Measurements from ENCODE around the gene CADPS. TPM values are rescaled to one million over a fixed set of nuclear protein-coding genes. Genes with fewer than 3 reads are reported as not detected.

CADPS gene
- total RNA-seq, 4 donors from 2014 or later, result 1.0 to 8.1 (median 2.0) TPM

DNA sequence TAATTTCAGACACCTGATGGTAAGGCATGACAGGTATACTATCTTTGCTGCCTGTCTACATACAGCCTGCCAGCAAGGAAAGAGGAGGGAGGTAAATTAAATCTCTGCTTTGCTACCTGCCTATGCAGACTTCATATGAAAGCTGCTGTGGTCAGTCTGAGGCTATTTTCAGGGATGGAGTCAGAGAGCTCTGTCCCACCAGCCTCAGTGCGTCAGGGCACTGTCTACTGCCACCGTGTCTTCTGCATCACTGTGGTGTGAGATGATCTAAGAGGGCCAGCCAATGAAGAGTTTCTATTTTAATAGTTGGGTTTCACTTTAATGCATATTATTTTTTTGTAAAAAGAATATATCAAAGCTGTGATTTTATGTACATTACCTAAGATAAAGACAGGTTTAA is 125.6 kb downstream of the CADPS start:
- Histone ChIP-seq H3K27me3 (no peaks in the 10 kb centered on the region), H3K4me3 (no peak overlapping the region), H3K9me3 (no peaks in the 10 kb centered on the region), H3K4me1 (no peaks in the 10 kb centered on the region), H3K36me3 (no peaks in the 10 kb centered on the region), H3K27ac (replicated peaks in 1 of 4) (no peak overlapping the region)
- WGBS, result 90% methylated on average over 2 of the region's 2 CpGs
- intact Hi-C loops (cut with DNase I), result no loop called here
- no peak for TF ChIP-seq POLR2A (IDR thresholded peaks at IDR 0.05; ENCODE audit: low read depth)
- DNase-seq (ENCODE audit: extremely low spot score), result no peak

DNA sequence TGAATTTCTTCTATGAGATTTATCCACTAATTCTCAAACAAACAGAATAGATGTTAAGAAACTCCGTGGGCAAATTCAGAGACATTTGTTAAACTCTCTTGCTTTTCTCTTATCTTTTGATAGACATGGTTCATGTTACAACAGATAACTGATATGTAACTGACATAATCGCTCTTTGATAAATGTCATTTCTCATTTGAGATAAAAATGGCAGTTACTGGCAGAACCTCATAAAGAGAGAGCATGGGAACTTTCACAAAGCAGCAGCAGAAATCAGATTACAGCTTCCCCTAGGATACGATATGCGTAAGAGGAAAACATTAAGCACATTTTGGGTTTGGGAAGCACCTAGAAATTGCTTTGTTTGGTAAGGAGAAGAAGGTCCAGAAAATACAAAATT is 126.1 kb downstream of the CADPS start:
- H3K27ac ChIP-seq (replicated peaks in 1 of 4), result no peak overlapping the region
- no peak overlapping the region for H3K4me3 ChIP-seq
- H3K36me3 ChIP-seq, result no peaks in the 10 kb centered on the region
- no peaks in the 10 kb centered on the region for H3K4me1 ChIP-seq
- intact Hi-C loops (cut with DNase I), result no loop called here
- TF ChIP-seq POLR2A (IDR thresholded peaks at IDR 0.05; ENCODE audit: low read depth) (no peak), EP300 (IDR thresholded peaks at IDR 0.05) (no peak), POLR2AphosphoS5 (IDR thresholded peaks at IDR 0.05) (no peak)
- TF ChIP-seq, protein P1, sequence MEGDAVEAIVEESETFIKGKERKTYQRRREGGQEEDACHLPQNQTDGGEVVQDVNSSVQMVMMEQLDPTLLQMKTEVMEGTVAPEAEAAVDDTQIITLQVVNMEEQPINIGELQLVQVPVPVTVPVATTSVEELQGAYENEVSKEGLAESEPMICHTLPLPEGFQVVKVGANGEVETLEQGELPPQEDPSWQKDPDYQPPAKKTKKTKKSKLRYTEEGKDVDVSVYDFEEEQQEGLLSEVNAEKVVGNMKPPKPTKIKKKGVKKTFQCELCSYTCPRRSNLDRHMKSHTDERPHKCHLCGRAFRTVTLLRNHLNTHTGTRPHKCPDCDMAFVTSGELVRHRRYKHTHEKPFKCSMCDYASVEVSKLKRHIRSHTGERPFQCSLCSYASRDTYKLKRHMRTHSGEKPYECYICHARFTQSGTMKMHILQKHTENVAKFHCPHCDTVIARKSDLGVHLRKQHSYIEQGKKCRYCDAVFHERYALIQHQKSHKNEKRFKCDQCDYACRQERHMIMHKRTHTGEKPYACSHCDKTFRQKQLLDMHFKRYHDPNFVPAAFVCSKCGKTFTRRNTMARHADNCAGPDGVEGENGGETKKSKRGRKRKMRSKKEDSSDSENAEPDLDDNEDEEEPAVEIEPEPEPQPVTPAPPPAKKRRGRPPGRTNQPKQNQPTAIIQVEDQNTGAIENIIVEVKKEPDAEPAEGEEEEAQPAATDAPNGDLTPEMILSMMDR (IDR thresholded peaks at IDR 0.05), result no peak
- no peak for DNase-seq (ENCODE audit: extremely low spot score)
- WGBS, result 89% methylated on average over 4 of the region's 4 CpGs
- H3K27me3 ChIP-seq, result no peaks in the 10 kb centered on the region
- H3K9me3 ChIP-seq, result no peaks in the 10 kb centered on the region

DNA sequence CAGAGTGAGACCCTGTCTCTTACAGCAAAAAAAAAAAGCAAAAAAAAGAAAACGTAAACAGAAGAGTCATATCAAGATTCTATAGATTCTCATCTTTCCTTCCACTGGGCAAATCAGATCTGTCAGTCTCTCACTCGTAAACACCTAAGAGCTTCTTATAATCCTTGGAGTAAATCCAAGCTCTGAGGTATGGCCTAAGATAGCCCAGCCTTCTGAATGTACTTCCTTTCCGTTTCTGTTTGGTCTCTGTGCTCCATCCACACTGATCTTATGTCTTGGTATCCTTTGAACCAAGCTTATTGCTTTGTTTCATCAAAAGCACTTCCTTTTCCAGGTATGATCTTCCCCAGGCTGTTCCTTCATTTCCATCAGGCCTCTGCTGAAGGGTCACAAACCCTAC is 137.8 kb downstream of the CADPS start:
- TF ChIP-seq, protein P1 (IDR thresholded peaks at IDR 0.05), result no peak
- TF ChIP-seq POLR2AphosphoS5 (IDR thresholded peaks at IDR 0.05), result no peak
- 66% methylated on average over 3 of the region's 3 CpGs for WGBS
- no peaks in the 10 kb centered on the region for H3K9me3 ChIP-seq
- no peaks in the 10 kb centered on the region for H3K36me3 ChIP-seq
- H3K4me1 ChIP-seq, result no peaks in the 10 kb centered on the region
- no peaks in the 10 kb centered on the region for H3K27me3 ChIP-seq
- intact Hi-C loops (cut with DNase I), result no loop called here
- no peak overlapping the region for H3K27ac ChIP-seq (replicated peaks in 1 of 4)
- DNase-seq (ENCODE audit: extremely low spot score), result no peak
- H3K4me3 ChIP-seq, result no peak overlapping the region

DNA sequence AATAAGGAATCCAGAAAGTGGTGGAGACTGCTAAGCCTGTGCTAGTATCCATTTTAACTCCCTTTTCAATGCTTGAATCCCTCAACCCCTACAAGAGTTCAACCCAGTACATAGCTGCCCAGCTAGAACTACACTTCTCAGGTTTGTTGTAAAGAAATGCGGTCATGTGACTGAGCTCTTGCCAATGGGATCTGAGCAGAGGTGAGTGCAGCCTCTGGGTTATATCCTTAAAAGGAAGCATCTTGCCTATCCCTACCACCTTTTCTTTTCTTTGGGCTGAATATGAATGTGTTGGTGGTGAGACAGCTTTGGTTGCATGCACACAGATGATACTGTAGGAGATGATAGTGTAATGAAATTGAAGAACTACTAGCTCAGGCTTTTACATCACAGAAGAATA is 139.7 kb downstream of the CADPS start:
- intact Hi-C loops (cut with DNase I), result no loop called here
- Histone ChIP-seq H3K27me3 (no peaks in the 10 kb centered on the region), H3K4me1 (no peaks in the 10 kb centered on the region), H3K4me3 (no peak overlapping the region), H3K27ac (replicated peaks in 1 of 4) (no peak overlapping the region), H3K36me3 (no peaks in the 10 kb centered on the region), H3K9me3 (no peaks in the 10 kb centered on the region)
- no peak for DNase-seq (ENCODE audit: extremely low spot score)
- 95% methylated on average over 1 of the region's 1 CpG for WGBS
- TF ChIP-seq EP300 (IDR thresholded peaks at IDR 0.05) (no peak), POLR2A (IDR thresholded peaks at IDR 0.05; ENCODE audit: low read depth) (no peak), POLR2AphosphoS5 (IDR thresholded peaks at IDR 0.05) (no peak)
- TF ChIP-seq, protein P1 (IDR thresholded peaks at IDR 0.05), result no peak

DNA sequence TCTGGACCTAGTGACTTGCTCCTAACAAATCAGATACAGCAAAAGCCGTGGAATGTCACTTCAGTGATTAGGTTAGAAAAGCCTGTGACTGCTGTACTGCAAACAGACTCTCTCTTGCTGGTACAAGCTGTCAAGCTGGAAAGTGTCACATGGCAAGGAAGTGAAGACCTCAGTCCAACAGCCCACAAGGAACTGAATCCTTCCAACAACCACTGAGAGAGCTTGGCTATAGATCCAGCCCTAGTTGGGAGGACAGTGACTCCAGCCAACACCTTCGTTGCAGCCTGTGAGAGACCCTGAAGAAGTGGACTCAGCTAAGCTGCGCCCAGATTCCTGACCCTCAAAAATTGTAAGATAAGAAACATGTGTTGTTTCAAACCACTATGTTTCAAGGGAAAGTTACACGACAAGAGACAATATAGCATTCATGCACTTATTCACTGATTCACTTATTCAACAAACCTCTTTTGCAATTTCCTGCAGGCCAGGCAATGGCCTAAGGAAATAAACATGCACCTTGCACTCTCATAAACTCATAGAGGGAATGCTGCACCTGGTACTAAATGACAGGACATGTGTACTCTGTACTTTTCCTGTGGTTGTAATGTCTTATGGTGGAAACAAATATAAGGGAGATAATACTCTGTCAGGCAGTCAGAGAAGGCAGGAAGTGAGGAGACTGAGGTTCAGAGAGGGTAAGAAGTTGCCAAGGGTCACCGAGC is 142.9 kb downstream of the CADPS start:
- Histone ChIP-seq H3K36me3 (no peaks in the 10 kb centered on the region), H3K9me3 (no peaks in the 10 kb centered on the region), H3K4me1 (no peaks in the 10 kb centered on the region), H3K27ac (replicated peaks in 1 of 4) (no peak overlapping the region), H3K27me3 (no peaks in the 10 kb centered on the region), H3K4me3 (no peak overlapping the region)
- intact Hi-C loops (cut with DNase I), result no loop called here
- no peak for DNase-seq (ENCODE audit: extremely low spot score)
- WGBS, result 78% methylated on average over 5 of the region's 5 CpGs
- no peak for TF ChIP-seq POLR2AphosphoS5 (IDR thresholded peaks at IDR 0.05)
- no peak for TF ChIP-seq EP300 (IDR thresholded peaks at IDR 0.05)
- no peak for TF ChIP-seq POLR2A (IDR thresholded peaks at IDR 0.05; ENCODE audit: low read depth)
- TF ChIP-seq, protein P1 (IDR thresholded peaks at IDR 0.05), result no peak
